COLO829 (cell line): ENCODE measurements around the gene TEF.

Source experiments
- DNase-seq: peaks from one replicate; pipeline ENCODE4 v3.0.0; 2012; ENCODE audit warnings: low spot score

The TEF gene

GRCh38 chr22:41354979-41355378 is 26.8 kb upstream of the TEF start:
- DNase-seq: no peak

GRCh38 chr22:41355895-41356294 is 25.8 kb upstream of the TEF start:
- no peak for DNase-seq

GRCh38 chr22:41356430-41357028 is 25.2 kb upstream of the TEF start:
- DNase-seq: no peak

GRCh38 chr22:41357191-41357590 is 24.6 kb upstream of the TEF start:
- DNase-seq: no peak

- DNase-seq: no peak
Observed at GRCh38 chr22:41358927-41359326, 22.8 kb upstream of the TEF start.

- no peak for DNase-seq
Observed at GRCh38 chr22:41359376-41359775, 22.4 kb upstream of the TEF start.

- DNase-seq: no peak
Observed at GRCh38 chr22:41360126-41360525, 21.6 kb upstream of the TEF start.

- DNase-seq: no peak
Observed at GRCh38 chr22:41361716-41362310, 19.9 kb upstream of the TEF start.

- DNase-seq: no peak
Observed at GRCh38 chr22:41362615-41363014, 19.1 kb upstream of the TEF start.

- no peak for DNase-seq
Observed at GRCh38 chr22:41364233-41364632, 17.5 kb upstream of the TEF start.

- no peak for DNase-seq
Observed at GRCh38 chr22:41364955-41365354, 16.8 kb upstream of the TEF start.

- DNase-seq: no peak
Observed at GRCh38 chr22:41365425-41365824, 16.3 kb upstream of the TEF start.

GRCh38 chr22:41366323-41367029 is 15.3 kb upstream of the TEF start:
- DNase-seq: no peak

GRCh38 chr22:41367039-41367679 is 14.6 kb upstream of the TEF start:
- DNase-seq: peak; percentile 90

- DNase-seq: no peak
Observed at GRCh38 chr22:41367680-41368542, 13.8 kb upstream of the TEF start.

- DNase-seq: no peak
Observed at GRCh38 chr22:41368543-41369423, 13.0 kb upstream of the TEF start.

- no peak for DNase-seq
Observed at GRCh38 chr22:41369424-41369745, 12.4 kb upstream of the TEF start.

- DNase-seq: no peak
Observed at GRCh38 chr22:41369837-41370236, 11.9 kb upstream of the TEF start.

- no peak for DNase-seq
Observed at GRCh38 chr22:41377846-41378245, 3.9 kb upstream of the TEF start.

- DNase-seq: peak; percentile 70
Observed at GRCh38 chr22:41380993-41381328, 781 bp upstream of the TEF start.

- peak; percentile 70 for DNase-seq
Observed at GRCh38 chr22:41382098-41382578, 396 bp downstream of the TEF start.
